ENCODE results near the gene DGKI. TPM values are rescaled to one million over a fixed set of nuclear protein-coding genes. Genes with fewer than 3 reads are reported as not detected.
A peak's percentile ranks its signal among the peaks of the same experiment; 100 is the strongest.

Gene DGKI
- total RNA-seq, 2 donors from 2014 or later, result 4.4 to 5.9 TPM

GRCh38 chr7:137634356-137634755, 212.4 kb downstream of the DGKI start:
- no peaks in the 10 kb centered on the region for H3K36me3 ChIP-seq
- no peaks in the 10 kb centered on the region for H3K4me1 ChIP-seq
- no peak overlapping the region for H3K27ac ChIP-seq
- H3K9me3 ChIP-seq, result no peaks in the 10 kb centered on the region
- TF ChIP-seq CTCF (IDR thresholded peaks at IDR 0.05), result no peak
- no peak for DNase-seq (ENCODE audit: low spot score)
- H3K4me3 ChIP-seq, result no peak overlapping the region
- H3K27me3 ChIP-seq, result no peaks in the 10 kb centered on the region

DNA sequence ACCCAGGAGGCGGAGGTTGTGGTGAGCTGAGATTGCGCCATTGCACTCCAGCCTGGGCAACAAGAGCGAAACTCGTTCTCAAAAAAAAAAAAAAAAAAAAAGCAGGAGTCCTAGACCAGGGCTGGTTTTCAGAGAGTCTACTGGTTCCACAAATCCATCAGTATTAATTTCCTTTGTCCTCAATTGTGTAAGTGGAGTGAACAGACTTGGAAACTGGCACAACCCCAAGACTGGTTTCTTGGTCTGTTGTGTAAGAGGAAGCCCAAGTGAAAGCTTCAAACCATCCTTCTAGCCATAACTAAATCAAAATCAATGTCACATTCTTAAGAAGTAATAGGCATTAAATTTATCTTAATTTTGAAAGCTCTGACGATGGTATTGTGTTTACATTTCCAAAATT, 213.6 kb downstream of the DGKI start:
- no peaks in the 10 kb centered on the region for H3K36me3 ChIP-seq
- no peaks in the 10 kb centered on the region for H3K9me3 ChIP-seq
- TF ChIP-seq CTCF (IDR thresholded peaks at IDR 0.05), result no peak
- H3K27me3 ChIP-seq, result no peaks in the 10 kb centered on the region
- no peak overlapping the region for H3K27ac ChIP-seq
- no peak for DNase-seq (ENCODE audit: low spot score)
- no peak overlapping the region for H3K4me3 ChIP-seq
- no peaks in the 10 kb centered on the region for H3K4me1 ChIP-seq

GRCh38 chr7:137628216-137628615, 218.6 kb downstream of the DGKI start:
- Histone ChIP-seq H3K4me3 (no peak overlapping the region), H3K36me3 (no peaks in the 10 kb centered on the region), H3K4me1 (no peaks in the 10 kb centered on the region), H3K27ac (no peak overlapping the region), H3K27me3 (no peaks in the 10 kb centered on the region), H3K9me3 (no peaks in the 10 kb centered on the region)
- no peak for TF ChIP-seq CTCF (IDR thresholded peaks at IDR 0.05)
- DNase-seq (ENCODE audit: low spot score), result no peak

DNA sequence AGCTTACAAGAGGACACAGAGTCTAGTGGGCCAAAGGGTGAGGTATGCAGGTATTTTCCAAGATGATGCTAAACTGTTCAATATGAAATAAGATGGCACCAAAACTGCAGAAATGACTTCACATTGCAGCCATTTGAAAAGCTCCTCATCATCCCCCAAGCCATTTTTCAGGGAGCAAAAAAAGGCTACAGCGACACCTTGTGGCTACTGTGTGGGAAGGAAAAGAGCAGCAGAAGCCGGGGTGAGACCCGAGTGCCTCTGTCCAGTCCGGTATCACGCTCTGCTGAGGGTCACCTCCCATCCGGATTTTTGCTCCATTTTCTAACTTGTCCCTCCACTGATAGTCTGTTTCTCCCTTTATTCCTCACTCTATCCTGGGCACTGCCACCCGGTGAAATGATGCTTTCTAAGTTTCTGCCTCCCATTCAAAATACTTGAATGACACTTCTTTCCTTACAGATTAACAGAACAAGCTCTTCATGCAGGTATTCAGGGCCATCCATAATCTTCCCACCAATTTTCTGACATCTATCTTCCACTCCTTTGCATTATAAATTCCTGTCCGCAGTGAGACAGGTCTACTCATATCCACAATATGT, 220.2 kb downstream of the DGKI start:
- H3K27ac ChIP-seq, result no peak overlapping the region
- peak; percentile 57 to 82 for TF ChIP-seq CTCF (IDR thresholded peaks at IDR 0.05)
- H3K36me3 ChIP-seq, result no peaks in the 10 kb centered on the region
- no peaks in the 10 kb centered on the region for H3K9me3 ChIP-seq
- H3K4me3 ChIP-seq, result no peak overlapping the region
- no peaks in the 10 kb centered on the region for H3K27me3 ChIP-seq
- DNase-seq (ENCODE audit: low spot score), result no peak
- no peaks in the 10 kb centered on the region for H3K4me1 ChIP-seq

DNA sequence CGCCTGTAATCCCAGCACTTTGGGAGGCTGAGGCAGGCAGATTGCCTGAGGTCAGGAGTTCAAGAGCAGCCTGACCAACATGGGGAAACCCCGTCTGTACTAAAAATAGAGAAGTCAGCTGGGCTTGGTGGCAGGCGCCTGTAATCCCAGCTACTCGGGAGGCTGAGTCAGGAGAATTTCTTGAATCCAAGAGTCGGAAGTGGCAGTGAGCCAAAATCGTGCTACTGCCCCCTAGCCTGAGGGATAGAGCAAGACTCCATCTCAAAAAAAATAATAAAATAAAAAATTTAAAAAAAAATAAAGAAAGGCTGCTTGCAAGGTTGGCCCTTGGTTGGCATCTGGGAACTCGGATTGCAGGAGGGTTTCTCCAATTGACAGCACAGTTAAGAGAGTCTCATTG, 221.6 kb downstream of the DGKI start:
- no peak for TF ChIP-seq CTCF (IDR thresholded peaks at IDR 0.05)
- no peaks in the 10 kb centered on the region for H3K36me3 ChIP-seq
- no peaks in the 10 kb centered on the region for H3K9me3 ChIP-seq
- DNase-seq (ENCODE audit: low spot score), result no peak
- H3K27ac ChIP-seq, result no peak overlapping the region
- H3K27me3 ChIP-seq, result no peaks in the 10 kb centered on the region
- no peaks in the 10 kb centered on the region for H3K4me1 ChIP-seq
- H3K4me3 ChIP-seq, result no peak overlapping the region

- Histone ChIP-seq H3K4me1 (no peaks in the 10 kb centered on the region), H3K36me3 (no peaks in the 10 kb centered on the region), H3K9me3 (no peaks in the 10 kb centered on the region), H3K27me3 (no peaks in the 10 kb centered on the region), H3K27ac (no peak overlapping the region), H3K4me3 (no peak overlapping the region)
- DNase-seq (ENCODE audit: low spot score), result no peak
- no peak for TF ChIP-seq CTCF (IDR thresholded peaks at IDR 0.05)
These were observed 227.6 kb downstream of the DGKI start for GRCh38 chr7:137619181-137619580.
